Activated T-cell treated with anti-CD3 and anti-CD28 coated beads, Interleukin-2, amount 50 U/mL, for 72 hours (primary cell): ENCODE results near the gene HTRA2. TPM values are rescaled to one million over a fixed set of nuclear protein-coding genes. Genes with fewer than 3 reads are reported as not detected.

Source experiments
- ATAC-seq, 2 donors: fragments of 150-1000 bp; cut with Tn5 transposase; replicated peaks in 1 of 2; 2 replicates each; pipeline ENCODE4 v1.10.0; 2021; ENCODE audit warnings: moderate library complexity in 2 of 2, mild to moderate bottlenecking in 1 of 2
- DNase-seq, 2 donors: peaks; one replicate each; pipeline ENCODE4 v3.0.0; 2021 to 2022; ENCODE audit warnings: mixed read lengths in 1 of 2
- H3K27ac Mint-ChIP-seq: one replicate; pipeline ENCODE4 v1.8.0; 2022; ENCODE audit warnings: mild to moderate bottlenecking, moderate library complexity, mixed read lengths
- H3K27me3 Mint-ChIP-seq: one replicate; pipeline ENCODE4 v1.8.0; 2022; ENCODE audit warnings: low read depth, mixed read lengths
- H3K36me3 Mint-ChIP-seq, 2 donors: one replicate each; pipeline ENCODE4 v1.8.0; 2022; ENCODE audit warnings: mixed read lengths in 2 of 2, mild to moderate bottlenecking in 1 of 2; ENCODE audit not compliant: insufficient read depth in 2 of 2
- H3K4me1 Mint-ChIP-seq: one replicate; pipeline ENCODE4 v1.8.0; 2022; ENCODE audit warnings: low read depth, mixed read lengths
- H3K4me3 Mint-ChIP-seq, 2 donors: one replicate each; pipeline ENCODE4 v1.8.0; 2022; ENCODE audit warnings: mild to moderate bottlenecking in 2 of 2, mixed read lengths in 2 of 2, moderate library complexity in 2 of 2
- H3K9me3 Mint-ChIP-seq, 2 donors: one replicate each; pipeline ENCODE4 v1.8.0; 2022; ENCODE audit warnings: mixed read lengths in 2 of 2
- total RNA-seq, 2 donors: library from RNA; stranded (reverse); gene quantifications; one replicate each; pipeline ENCODE4 v1.2.3, GENCODE V29; 2022

HTRA2 gene
- total RNA-seq, 2 donors from 2014 or later: 74.3 to 84.9 TPM

DNA sequence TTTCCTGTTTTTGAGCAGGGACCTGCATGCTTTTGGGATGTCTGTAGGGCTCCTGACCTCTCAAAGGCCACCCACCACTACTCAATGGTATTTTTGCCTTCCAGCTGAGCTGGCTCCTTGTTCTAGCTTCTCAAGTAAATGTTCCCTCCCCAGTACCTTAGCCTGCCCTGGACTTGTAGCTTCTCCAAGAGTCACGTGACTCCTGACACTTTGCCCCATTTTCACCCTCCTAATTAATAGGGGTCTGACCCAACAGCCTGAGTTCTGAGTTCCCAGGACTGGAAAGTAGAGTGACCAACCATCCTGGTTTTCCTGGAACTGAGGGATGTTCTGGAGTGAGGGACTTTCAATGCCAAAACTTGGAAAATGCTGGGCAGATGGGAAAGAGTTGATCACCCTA lies 34.3 kb upstream of the HTRA2 start:
- H3K36me3 Mint-ChIP-seq: peaks cover 2 to 5% of the 10 kb centered on the region in 2 donors
- H3K4me3 Mint-ChIP-seq: no peak overlapping the region
- no peaks in the 10 kb centered on the region for H3K9me3 Mint-ChIP-seq
- H3K27ac Mint-ChIP-seq: no peak overlapping the region
- no peak for ATAC-seq
- H3K4me1 Mint-ChIP-seq: peaks cover 21% of the 10 kb centered on the region
- no peak for DNase-seq
- peaks cover 29% of the 10 kb centered on the region for H3K27me3 Mint-ChIP-seq

GRCh38 chr2:74496997-74497776 lies 32.5 kb upstream of the HTRA2 start:
- Mint-ChIP-seq H3K4me1 (peaks cover 28% of the 10 kb centered on the region), H3K4me3 (peak overlapping the region; percentile 83 to 93)

GRCh38 chr2:74497777-74498499 lies 31.8 kb upstream of the HTRA2 start:
- peak overlapping the region; percentile 83 to 93 for H3K4me3 Mint-ChIP-seq
- H3K36me3 Mint-ChIP-seq: peaks cover 2 to 3% of the 10 kb centered on the region in 2 donors
- ATAC-seq: peak; percentile 31 to 57
- H3K27me3 Mint-ChIP-seq: peaks cover 54% of the 10 kb centered on the region
- no peak overlapping the region for H3K27ac Mint-ChIP-seq
- no peaks in the 10 kb centered on the region for H3K9me3 Mint-ChIP-seq
- peak; percentile 34 to 52 for DNase-seq
- peaks cover 30% of the 10 kb centered on the region for H3K4me1 Mint-ChIP-seq

More at GRCh38 chr2:74496997-74497776, 32.5 kb upstream of the HTRA2 start:
- Mint-ChIP-seq H3K36me3 (peaks cover 2 to 3% of the 10 kb centered on the region in 2 donors), H3K9me3 (no peaks in the 10 kb centered on the region), H3K27ac (no peak overlapping the region), H3K27me3 (peaks cover 46% of the 10 kb centered on the region)
- no peak for ATAC-seq
- no peak for DNase-seq

GRCh38 chr2:74498500-74499266 lies 31.1 kb upstream of the HTRA2 start:
- Mint-ChIP-seq H3K27ac (peak overlapping the region; percentile 56), H3K9me3 (no peaks in the 10 kb centered on the region), H3K4me1 (peaks cover 36% of the 10 kb centered on the region), H3K27me3 (peaks cover 57% of the 10 kb centered on the region), H3K4me3 (peak overlapping the region; percentile 83 to 93), H3K36me3 (peaks cover 0 to 3% of the 10 kb centered on the region in 2 donors)
- DNase-seq (peak; percentile 54 to 55), ATAC-seq (peak; percentile 72 to 74)

GRCh38 chr2:74499267-74499939 lies 30.3 kb upstream of the HTRA2 start, which contains the start of gene LBX2:
Gene LBX2, minus strand, starts transcription at chr2:74499603. Its CDS starts 66 bp downstream, at chr2:74499537.
- Mint-ChIP-seq H3K4me3 (peak within 1 kb of the TSS; percentile 83 to 93), H3K36me3 (peaks cover 0 to 5% of the 10 kb centered on the region in 2 donors), H3K4me1 (peaks cover 43% of the 10 kb centered on the region), H3K27ac (peak within 1 kb of the TSS; percentile 56), H3K9me3 (no peaks in the 10 kb centered on the region), H3K27me3 (peaks cover 64% of the 10 kb centered on the region)
- ATAC-seq (peak; percentile 14 to 26), DNase-seq (peak; percentile 48 to 51)

DNA sequence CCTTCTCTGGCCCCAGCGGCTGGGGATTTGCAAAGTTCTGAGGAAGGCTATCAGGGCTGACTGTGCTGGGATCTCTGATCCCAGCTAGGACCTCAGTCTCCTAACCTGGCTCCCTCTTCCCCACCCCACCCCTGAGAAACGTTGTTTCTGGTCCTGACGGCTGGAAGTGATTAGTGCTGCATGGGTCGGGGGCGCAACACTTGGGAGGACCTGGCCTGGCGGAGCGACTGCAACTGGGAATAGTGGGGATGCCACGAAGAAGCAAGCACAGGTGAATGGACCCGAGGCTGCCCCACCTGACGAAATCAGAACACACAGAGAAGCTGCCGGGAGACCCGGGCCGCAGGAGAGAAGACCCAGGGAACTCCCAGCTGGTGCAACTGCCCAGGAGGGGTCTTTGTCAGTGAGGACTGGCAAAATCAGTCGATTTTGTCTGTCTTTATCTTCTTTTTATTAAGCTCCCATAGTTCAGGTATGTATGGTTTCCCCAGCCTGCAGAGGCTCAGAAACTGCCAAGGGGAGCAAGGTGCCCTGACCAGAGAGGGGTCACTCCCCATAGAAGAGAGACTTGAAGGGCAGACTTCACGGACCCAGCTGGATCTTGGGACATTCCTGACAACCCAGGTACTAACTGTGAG lies 29.7 kb upstream of the HTRA2 start:
- Mint-ChIP-seq H3K27me3 (peaks cover 70% of the 10 kb centered on the region), H3K9me3 (no peaks in the 10 kb centered on the region), H3K4me1 (peaks cover 49% of the 10 kb centered on the region), H3K36me3 (peaks cover 3 to 10% of the 10 kb centered on the region in 2 donors), H3K27ac (no peak overlapping the region), H3K4me3 (peak overlapping the region in 1 of 2 donors; percentile 93)
- ATAC-seq (no peak), DNase-seq (no peak)

GRCh38 chr2:74500578-74500946 lies 29.2 kb upstream of the HTRA2 start:
- H3K4me3 Mint-ChIP-seq: no peak overlapping the region
- ATAC-seq (no peak), DNase-seq (no peak)
- H3K27me3 Mint-ChIP-seq: peaks cover 70% of the 10 kb centered on the region
- H3K36me3 Mint-ChIP-seq: peaks cover 3 to 13% of the 10 kb centered on the region in 2 donors
- H3K9me3 Mint-ChIP-seq: no peaks in the 10 kb centered on the region
- H3K27ac Mint-ChIP-seq: no peak overlapping the region
- peaks cover 54% of the 10 kb centered on the region for H3K4me1 Mint-ChIP-seq

GRCh38 chr2:74501335-74502071 lies 28.2 kb upstream of the HTRA2 start:
- Mint-ChIP-seq H3K27ac (no peak overlapping the region), H3K4me3 (peak overlapping the region; percentile 83 to 84), H3K27me3 (peaks cover 70% of the 10 kb centered on the region), H3K9me3 (no peaks in the 10 kb centered on the region), H3K36me3 (peaks cover 4 to 16% of the 10 kb centered on the region in 2 donors), H3K4me1 (peaks cover 62% of the 10 kb centered on the region)
- no peak for DNase-seq
- no peak for ATAC-seq

GRCh38 chr2:74502147-74502719 lies 27.5 kb upstream of the HTRA2 start:
- peaks cover 70% of the 10 kb centered on the region for H3K27me3 Mint-ChIP-seq
- peak overlapping the region; percentile 83 to 84 for H3K4me3 Mint-ChIP-seq
- no peaks in the 10 kb centered on the region for H3K9me3 Mint-ChIP-seq
- DNase-seq (no peak), ATAC-seq (no peak)
- H3K27ac Mint-ChIP-seq: no peak overlapping the region
- H3K4me1 Mint-ChIP-seq: peaks cover 69% of the 10 kb centered on the region
- H3K36me3 Mint-ChIP-seq: peaks cover 6 to 18% of the 10 kb centered on the region in 2 donors

DNA sequence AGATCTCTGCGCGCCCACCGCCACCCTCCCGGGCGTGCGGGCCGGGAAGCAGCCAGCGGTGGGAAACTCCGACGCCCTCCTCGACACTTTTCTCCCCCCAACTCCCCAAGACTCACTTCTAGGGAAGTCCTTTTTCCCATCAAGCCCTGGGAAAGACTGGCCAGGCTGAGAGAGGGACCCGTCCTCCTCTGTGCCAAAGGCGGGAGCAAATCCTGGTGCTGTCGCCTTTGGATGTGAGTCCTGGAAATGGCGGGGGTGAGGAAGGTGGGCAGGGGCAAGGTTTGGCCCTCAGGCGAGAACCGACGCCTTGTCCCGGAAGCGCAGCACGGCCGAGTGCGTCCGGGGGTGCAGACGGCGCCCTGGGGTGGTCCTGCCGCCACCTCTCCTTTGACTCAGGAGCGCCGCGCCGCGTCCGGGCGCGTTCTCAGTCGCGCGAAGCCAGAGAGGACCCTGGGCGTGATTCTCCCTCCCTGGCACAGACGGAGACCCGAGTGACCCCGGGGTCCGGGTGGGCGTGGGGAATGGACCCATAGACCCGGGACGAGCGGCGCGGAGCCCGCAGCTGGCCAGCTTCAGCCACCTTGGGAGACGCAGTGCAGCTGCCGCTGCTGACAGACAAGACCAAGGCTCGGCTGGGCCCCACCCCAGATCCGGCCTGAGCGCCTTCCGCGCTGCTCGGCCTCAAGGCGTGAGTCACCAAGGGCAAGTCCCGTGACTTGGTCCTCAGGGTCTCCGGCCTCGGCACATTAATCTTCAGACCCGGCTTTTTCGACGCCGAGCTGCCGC lies 26.8 kb upstream of the HTRA2 start:
- Mint-ChIP-seq H3K9me3 (no peaks in the 10 kb centered on the region), H3K4me3 (peak overlapping the region; percentile 83 to 84), H3K27ac (no peak overlapping the region), H3K4me1 (peaks cover 63% of the 10 kb centered on the region), H3K36me3 (peaks cover 6 to 18% of the 10 kb centered on the region in 2 donors), H3K27me3 (peaks cover 63% of the 10 kb centered on the region)
- ATAC-seq (peak; percentile 51 to 57), DNase-seq (peak; percentile 77)
